Breast epithelium (tissue), 3 donors: ENCODE results near the gene UTP25.

Experiments used
- POLR2A ChIP-seq: fragments of 450-650 bp; IDR thresholded peaks from one replicate; pipeline ENCODE4 v1.6.1; 2016; ENCODE audit warnings: antibody characterized with exemption, mild to moderate bottlenecking, moderate library complexity
- POLR2AphosphoS5 ChIP-seq, 3 donors: sonication (generic); formaldehyde crosslinking; IDR thresholded peaks; one replicate each; pipeline ENCODE4 v1.6.1; 2017; ENCODE audit warnings: antibody characterized with exemption in 3 of 3
- TF ChIP-seq, protein P1 (sequence below), 3 donors: fragments of 450-650 bp; IDR thresholded peaks; one replicate each; pipeline ENCODE4 v1.5.1; 2016 to 2017; ENCODE audit warnings: antibody characterized with exemption in 3 of 3, mild to moderate bottlenecking in 3 of 3, moderate library complexity in 3 of 3

DNA sequence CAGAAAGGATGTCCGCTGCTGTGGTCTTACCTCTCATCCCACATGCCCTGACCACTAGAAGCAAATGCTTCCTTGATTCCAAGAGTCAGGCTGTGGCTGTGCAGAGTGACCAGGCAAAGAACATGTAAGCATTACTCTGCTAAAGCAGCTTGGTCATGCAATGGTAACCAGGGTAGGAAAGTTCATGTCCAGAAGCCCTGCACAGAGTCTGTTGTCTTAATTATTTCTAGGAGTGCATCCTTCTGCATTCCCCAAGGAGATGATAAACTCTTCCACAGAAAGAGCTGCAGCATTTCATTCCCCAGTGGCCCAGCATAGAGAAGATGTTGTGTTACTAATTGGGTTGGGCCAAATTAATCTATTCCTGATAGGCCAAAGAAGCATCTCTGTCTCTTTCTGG lies 10.1 kb upstream of the UTP25 start:
- no peak for TF ChIP-seq POLR2AphosphoS5 (IDR thresholded peaks at IDR 0.05)
- no peak for TF ChIP-seq POLR2A
- TF ChIP-seq, protein P1, sequence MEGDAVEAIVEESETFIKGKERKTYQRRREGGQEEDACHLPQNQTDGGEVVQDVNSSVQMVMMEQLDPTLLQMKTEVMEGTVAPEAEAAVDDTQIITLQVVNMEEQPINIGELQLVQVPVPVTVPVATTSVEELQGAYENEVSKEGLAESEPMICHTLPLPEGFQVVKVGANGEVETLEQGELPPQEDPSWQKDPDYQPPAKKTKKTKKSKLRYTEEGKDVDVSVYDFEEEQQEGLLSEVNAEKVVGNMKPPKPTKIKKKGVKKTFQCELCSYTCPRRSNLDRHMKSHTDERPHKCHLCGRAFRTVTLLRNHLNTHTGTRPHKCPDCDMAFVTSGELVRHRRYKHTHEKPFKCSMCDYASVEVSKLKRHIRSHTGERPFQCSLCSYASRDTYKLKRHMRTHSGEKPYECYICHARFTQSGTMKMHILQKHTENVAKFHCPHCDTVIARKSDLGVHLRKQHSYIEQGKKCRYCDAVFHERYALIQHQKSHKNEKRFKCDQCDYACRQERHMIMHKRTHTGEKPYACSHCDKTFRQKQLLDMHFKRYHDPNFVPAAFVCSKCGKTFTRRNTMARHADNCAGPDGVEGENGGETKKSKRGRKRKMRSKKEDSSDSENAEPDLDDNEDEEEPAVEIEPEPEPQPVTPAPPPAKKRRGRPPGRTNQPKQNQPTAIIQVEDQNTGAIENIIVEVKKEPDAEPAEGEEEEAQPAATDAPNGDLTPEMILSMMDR (IDR thresholded peaks at IDR 0.05): no peak
